ENCODE measurements around the gene COX19.

COX19 gene

GRCh38 chr7:978416-979091, 3.2 kb upstream of the COX19 start:
- no peak overlapping the region for H3K4me3 ChIP-seq
- no peak for DNase-seq (ENCODE audit: low read depth, low spot score)
- no peaks in the 10 kb centered on the region; the same call in 1 of the 2 replicates for H3K36me3 ChIP-seq (ENCODE audit: insufficient read depth, low read length)
- no peak overlapping the region for H3K27ac ChIP-seq
- no peaks in the 10 kb centered on the region for H3K9me3 ChIP-seq (ENCODE audit: low read depth, low read length)
- TF ChIP-seq POLR2AphosphoS5 (IDR thresholded peaks at IDR 0.05; ENCODE audit: borderline replicate concordance, low read depth, low read length), result no peak
- TF ChIP-seq FOXP2 (optimal IDR thresholded peaks at IDR 0.05; ENCODE audit: control extremely low read depth, extremely low read length, insufficient read depth), result no peak
- TF ChIP-seq EZH2 (IDR thresholded peaks at IDR 0.05), result no peak
- H3K9ac ChIP-seq (ENCODE audit: insufficient read length), result no peak overlapping the region

GRCh38 chr7:978049-978346, 2.6 kb upstream of the COX19 start:
- Histone ChIP-seq H3K36me3 (ENCODE audit: insufficient read depth, low read length) (peaks cover 4% of the 10 kb centered on the region), H3K4me3 (no peak overlapping the region), H3K9ac (ENCODE audit: insufficient read length) (no peak overlapping the region), H3K27ac (no peak overlapping the region), H3K9me3 (ENCODE audit: low read depth, low read length) (no peaks in the 10 kb centered on the region)
- DNase-seq (ENCODE audit: low read depth, low spot score), result no peak
- TF ChIP-seq POLR2AphosphoS5 (IDR thresholded peaks at IDR 0.05; ENCODE audit: borderline replicate concordance, low read depth, low read length) (no peak), FOXP2 (optimal IDR thresholded peaks at IDR 0.05; ENCODE audit: control extremely low read depth, extremely low read length, insufficient read depth) (no peak), EZH2 (IDR thresholded peaks at IDR 0.05) (no peak)

GRCh38 chr7:977326-978048, 2.1 kb upstream of the COX19 start:
- Histone ChIP-seq H3K9ac (ENCODE audit: insufficient read length) (no peak overlapping the region), H3K36me3 (ENCODE audit: insufficient read depth, low read length) (peaks cover 9% of the 10 kb centered on the region), H3K9me3 (ENCODE audit: low read depth, low read length) (no peaks in the 10 kb centered on the region), H3K27ac (peak overlapping the region; percentile 46; the same call in 1 of the 2 replicates), H3K4me3 (no peak overlapping the region)
- TF ChIP-seq EZH2 (IDR thresholded peaks at IDR 0.05) (no peak), POLR2AphosphoS5 (IDR thresholded peaks at IDR 0.05; ENCODE audit: borderline replicate concordance, low read depth, low read length) (no peak), FOXP2 (optimal IDR thresholded peaks at IDR 0.05; ENCODE audit: control extremely low read depth, extremely low read length, insufficient read depth) (no peak)
- DNase-seq (ENCODE audit: low read depth, low spot score), result no peak

- Histone ChIP-seq H3K27ac (no peak overlapping the region), H3K9ac (ENCODE audit: insufficient read length) (no peak overlapping the region), H3K36me3 (ENCODE audit: insufficient read depth, low read length) (peaks cover 15% of the 10 kb centered on the region), H3K9me3 (ENCODE audit: low read depth, low read length) (no peaks in the 10 kb centered on the region), H3K4me3 (no peak overlapping the region)
- TF ChIP-seq FOXP2 (optimal IDR thresholded peaks at IDR 0.05; ENCODE audit: control extremely low read depth, extremely low read length, insufficient read depth) (no peak), POLR2AphosphoS5 (IDR thresholded peaks at IDR 0.05; ENCODE audit: borderline replicate concordance, low read depth, low read length) (no peak), EZH2 (IDR thresholded peaks at IDR 0.05) (no peak)
- DNase-seq (ENCODE audit: low read depth, low spot score), result no peak
Measured at GRCh38 chr7:976901-977325, 1.6 kb upstream of the COX19 start.

- peak; percentile 36 for TF ChIP-seq FOXP2 (optimal IDR thresholded peaks at IDR 0.05; ENCODE audit: control extremely low read depth, extremely low read length, insufficient read depth)
- TF ChIP-seq EZH2 (IDR thresholded peaks at IDR 0.05), result no peak
- no peak for TF ChIP-seq POLR2AphosphoS5 (IDR thresholded peaks at IDR 0.05; ENCODE audit: borderline replicate concordance, low read depth, low read length)
- H3K9ac ChIP-seq (ENCODE audit: insufficient read length), result peak overlapping the region; percentile 67
- no peak overlapping the region for H3K27ac ChIP-seq
Measured at GRCh38 chr7:975702-976473, 539 bp upstream of the COX19 start.

GRCh38 chr7:974172-974571, 1.2 kb downstream of the COX19 start:
- peaks cover 31% of the 10 kb centered on the region for H3K36me3 ChIP-seq (ENCODE audit: insufficient read depth, low read length)
- H3K27ac ChIP-seq, result no peak overlapping the region
- peak overlapping the region; percentile 92 for H3K9ac ChIP-seq (ENCODE audit: insufficient read length)
- TF ChIP-seq EZH2 (IDR thresholded peaks at IDR 0.05) (no peak), POLR2AphosphoS5 (IDR thresholded peaks at IDR 0.05; ENCODE audit: borderline replicate concordance, low read depth, low read length) (no peak), FOXP2 (optimal IDR thresholded peaks at IDR 0.05; ENCODE audit: control extremely low read depth, extremely low read length, insufficient read depth) (no peak)
- no peaks in the 10 kb centered on the region for H3K9me3 ChIP-seq (ENCODE audit: low read depth, low read length)
- peak overlapping the region; percentile 98 for H3K4me3 ChIP-seq
- no peak for DNase-seq (ENCODE audit: low read depth, low spot score)

More at GRCh38 chr7:975702-976473, 539 bp upstream of the COX19 start:
- H3K9me3 ChIP-seq (ENCODE audit: low read depth, low read length), result no peaks in the 10 kb centered on the region
- H3K4me3 ChIP-seq, result peak overlapping the region; percentile 98
- no peak for DNase-seq (ENCODE audit: low read depth, low spot score)
- H3K36me3 ChIP-seq (ENCODE audit: insufficient read depth, low read length), result peaks cover 22% of the 10 kb centered on the region

GRCh38 chr7:973312-973711, 2.0 kb downstream of the COX19 start:
- no peak for DNase-seq (ENCODE audit: low read depth, low spot score)
- Histone ChIP-seq H3K9me3 (ENCODE audit: low read depth, low read length) (no peaks in the 10 kb centered on the region), H3K36me3 (ENCODE audit: insufficient read depth, low read length) (peaks cover 40% of the 10 kb centered on the region), H3K4me3 (no peak overlapping the region), H3K27ac (peak overlapping the region; percentile 3; the same call in 1 of the 2 replicates), H3K9ac (ENCODE audit: insufficient read length) (no peak overlapping the region)
- TF ChIP-seq EZH2 (IDR thresholded peaks at IDR 0.05) (no peak), POLR2AphosphoS5 (IDR thresholded peaks at IDR 0.05; ENCODE audit: borderline replicate concordance, low read depth, low read length) (no peak), FOXP2 (optimal IDR thresholded peaks at IDR 0.05; ENCODE audit: control extremely low read depth, extremely low read length, insufficient read depth) (no peak)
